ENCODE results near the gene UBTD2.
"Not testable (repeated sequence)": the region's sequence is repeated elsewhere in the genome, so short reads cannot be mapped to it uniquely, and the experiment has no call there.

- TF ChIP-seq POLR2A, CTCF (IDR thresholded peaks at IDR 0.05): not testable (repeated sequence)
Observed at GRCh38 chr5:172291837-172292236, 8.3 kb upstream of the UBTD2 start.

Measured in heart left ventricle (tissue), 13 donors.